MG63 (cell line): ENCODE results near the gene TRMT13. TPM values are rescaled to one million over a fixed set of nuclear protein-coding genes. Genes with fewer than 3 reads are reported as not detected.

Source experiments
- total RNA-seq: library from RNA; depleted of rRNA; stranded (reverse); fragments of >200 nt; shearing (Covaris generic); gene quantifications from 2 replicates; pipeline ENCODE4 v1.2.3, GENCODE V29; 2014; ENCODE audit warnings: low replicate concordance; rRNA removed

The TRMT13 gene
- total RNA-seq, 1 experiment from 2014 or later = 3.9 TPM

Other genes with a start within 250 kb of the TRMT13 start
- gene SLC35A3, start 163.2 kb upstream of the TRMT13 start, total RNA-seq = 11.1 and 27.7 TPM in 2 replicates
- 3.2 and 4.9 TPM in 2 replicates for gene SASS6, start 233 bp upstream of the TRMT13 start, total RNA-seq
- gene LRRC39, start 45.1 kb downstream of the TRMT13 start, total RNA-seq = 0.20 TPM in 1 of 2 replicates, not detected in the other
- 3.2 and 3.7 TPM in 2 replicates for gene DBT, start 116.7 kb downstream of the TRMT13 start, total RNA-seq
- 27.3 and 36.8 TPM in 2 replicates for gene RTCA, start 133.1 kb downstream of the TRMT13 start, total RNA-seq
- gene CDC14A, start 219.3 kb downstream of the TRMT13 start, total RNA-seq = 0.46 and 2.2 TPM in 2 replicates